ENCODE results near the gene NANOS1.

NANOS1 gene

GRCh38 chr10:119061926-119062325 is 32.4 kb downstream of the NANOS1 start:
- no peak for DNase-seq

- DNase-seq: no peak
Measured at GRCh38 chr10:119070395-119071165, 41.1 kb downstream of the NANOS1 start.

GRCh38 chr10:119073584-119073983 is 44.1 kb downstream of the NANOS1 start:
- no peak for DNase-seq

- no peak for DNase-seq
Measured at GRCh38 chr10:119078422-119079179, 49.1 kb downstream of the NANOS1 start.

GRCh38 chr10:119079599-119080520 is 50.3 kb downstream of the NANOS1 start:
- peak; percentile 57 to 68 for DNase-seq

- DNase-seq: peak; percentile 91 to 93
Measured at GRCh38 chr10:119080521-119081259, 51.2 kb downstream of the NANOS1 start, which contains the start of gene EIF3A. TSS of gene EIF3A (minus strand) at chr10:119080817. CDS start at chr10:119080676, 141 bp downstream.

All from CD4-positive, alpha-beta T cell treated with Interferon alpha-2 for 1 hour (primary cell).